ENCODE results near the gene PARD6G. TPM values are rescaled to one million over a fixed set of nuclear protein-coding genes. Genes with fewer than 3 reads are reported as not detected.
"Not testable (repeated sequence)": the region's sequence is repeated elsewhere in the genome, so short reads cannot be mapped to it uniquely, and the experiment has no call there.

The PARD6G gene
- total RNA-seq, 2 experiments from 2014 or later = 0.10 TPM; not detected in 1

DNA sequence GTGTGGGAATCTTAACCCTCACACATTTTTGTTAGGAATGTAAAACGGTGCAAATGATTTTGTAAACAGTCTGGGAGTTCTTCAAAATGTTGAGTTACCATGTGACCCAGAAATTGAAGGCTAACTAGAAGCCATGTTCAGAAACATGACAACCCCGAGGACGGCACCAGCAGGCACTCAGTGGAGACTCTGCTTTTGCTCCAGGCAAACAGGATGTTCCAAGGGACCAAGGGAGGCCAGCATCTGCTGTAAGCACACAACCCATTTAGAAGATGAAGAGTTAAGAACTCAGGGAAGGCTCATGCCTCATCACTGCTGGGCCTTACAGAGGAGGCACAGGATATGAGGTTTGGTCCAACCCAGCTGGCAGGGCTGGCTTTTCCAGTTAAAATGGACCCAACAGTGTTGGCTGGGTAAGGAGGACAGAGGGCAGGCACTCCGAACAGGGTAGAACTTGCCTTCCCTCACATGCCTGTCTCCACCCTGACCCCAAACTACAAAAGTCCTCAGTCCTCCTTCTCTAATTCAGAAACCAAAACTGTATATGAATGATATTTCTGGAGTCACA is 23.6 kb downstream of the PARD6G start:
- H3K36me3 Mint-ChIP-seq (ENCODE audit: low read depth) = no peaks in the 10 kb centered on the region
- CTCF ChIA-PET = no interaction called here
- peaks cover 15% of the 10 kb centered on the region for H3K27me3 Mint-ChIP-seq (ENCODE audit: low read depth)
- H3K9me3 Mint-ChIP-seq = no peaks in the 10 kb centered on the region
- H3K4me1 Mint-ChIP-seq (ENCODE audit: low read depth) = no peaks in the 10 kb centered on the region
- DNase-seq = no peak
- no peak overlapping the region for H3K4me3 Mint-ChIP-seq
- no peak overlapping the region for H3K27ac Mint-ChIP-seq
- intact Hi-C loops (cut with micrococcal nuclease) = no loop called here

DNA sequence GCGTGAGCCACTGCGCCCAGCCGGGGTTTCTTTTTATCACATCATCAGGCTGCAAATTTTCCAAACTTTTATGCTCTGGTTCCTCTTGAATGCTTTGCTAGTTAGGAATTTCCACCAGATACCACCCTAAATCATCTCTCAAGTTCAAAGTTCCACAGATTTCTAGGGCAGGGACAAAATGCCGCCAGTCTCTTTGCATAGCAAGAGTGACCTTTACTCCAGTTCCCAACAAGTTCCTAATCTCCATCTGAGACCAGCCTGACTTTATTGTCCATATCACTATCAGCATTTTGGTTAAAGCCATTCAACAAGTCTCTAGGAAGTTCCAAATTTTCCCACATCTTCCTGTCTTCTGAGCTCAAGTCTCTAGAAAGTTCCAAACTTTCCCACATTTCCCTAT is 27.8 kb downstream of the PARD6G start:
- DNase-seq; H3K4me1 Mint-ChIP-seq (ENCODE audit: low read depth); intact Hi-C loops (cut with micrococcal nuclease); H3K27ac Mint-ChIP-seq; H3K4me3 Mint-ChIP-seq; H3K36me3 Mint-ChIP-seq (ENCODE audit: low read depth); H3K9me3 Mint-ChIP-seq; CTCF ChIA-PET: not testable (repeated sequence)
- peaks cover 18% of the 10 kb centered on the region for H3K27me3 Mint-ChIP-seq (ENCODE audit: low read depth)

DNA sequence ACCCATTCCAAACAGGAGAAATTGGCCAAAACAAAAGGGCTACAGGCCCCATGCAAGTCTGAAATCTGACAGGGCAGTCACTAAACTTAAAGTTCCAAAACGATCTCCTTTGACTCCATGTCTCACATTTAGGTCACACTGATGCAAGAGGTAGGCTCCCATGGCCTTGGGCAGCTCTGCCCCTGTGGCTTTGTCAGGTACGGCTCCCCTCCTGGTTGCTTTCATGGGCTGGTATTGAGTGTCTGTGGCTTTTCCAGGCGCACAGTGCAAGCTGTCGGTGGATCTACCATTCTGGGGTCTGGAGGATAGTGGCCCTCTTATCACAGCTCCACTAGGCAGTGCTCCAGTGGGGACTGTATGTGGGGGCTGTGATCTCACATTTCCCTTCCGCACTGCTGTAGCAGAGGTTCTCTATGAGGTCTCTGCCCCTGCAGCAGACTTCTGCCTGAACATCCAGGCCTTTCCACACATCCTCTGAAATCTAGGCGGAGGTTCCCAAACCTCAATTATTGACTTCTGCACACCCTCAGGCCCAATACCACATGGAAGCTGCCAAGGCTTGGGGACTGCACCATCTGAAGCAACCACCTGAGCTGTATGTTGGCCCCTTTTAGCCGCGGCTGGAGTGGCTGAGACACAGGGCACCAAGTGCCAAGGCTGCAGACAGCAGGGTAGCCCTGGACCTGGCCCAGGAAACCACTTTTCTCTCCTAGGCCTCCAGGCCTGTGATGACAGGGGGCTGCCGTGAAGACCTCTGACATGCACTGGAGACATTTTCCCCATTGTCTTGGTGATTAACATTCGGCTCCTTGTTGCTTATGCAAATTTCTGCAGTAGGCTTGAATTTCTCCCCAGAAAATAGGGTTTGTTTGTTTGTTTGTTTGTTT is 28.7 kb downstream of the PARD6G start:
- CTCF ChIA-PET = no interaction called here
- H3K27ac Mint-ChIP-seq = no peak overlapping the region
- H3K36me3 Mint-ChIP-seq (ENCODE audit: low read depth) = no peaks in the 10 kb centered on the region
- DNase-seq = no peak
- H3K9me3 Mint-ChIP-seq = peaks cover 3% of the 10 kb centered on the region
- H3K27me3 Mint-ChIP-seq (ENCODE audit: low read depth) = peaks cover 20% of the 10 kb centered on the region
- no peak overlapping the region for H3K4me3 Mint-ChIP-seq
- no peaks in the 10 kb centered on the region for H3K4me1 Mint-ChIP-seq (ENCODE audit: low read depth)
- intact Hi-C loops (cut with micrococcal nuclease) = no loop called here

DNA sequence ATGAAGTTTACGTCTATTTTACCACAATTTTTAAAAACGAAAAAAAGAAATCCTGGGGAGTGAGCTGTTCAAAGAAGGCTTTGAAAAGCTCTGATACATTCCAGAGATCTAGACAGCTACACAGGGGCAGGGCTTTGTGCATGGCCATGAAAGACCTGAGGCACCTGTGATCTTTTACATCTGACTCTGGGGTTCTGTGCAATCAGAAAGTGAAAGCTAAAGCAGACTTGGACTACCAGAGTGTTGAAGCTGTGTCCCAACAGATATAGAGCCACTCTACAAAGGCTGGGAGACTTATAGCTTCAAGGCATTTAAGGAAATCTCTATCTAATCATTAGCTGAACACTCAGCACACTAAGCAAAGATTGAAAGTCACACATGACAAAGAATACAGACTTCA is 34.1 kb downstream of the PARD6G start:
- intact Hi-C loops (cut with micrococcal nuclease) = no loop called here
- Mint-ChIP-seq H3K27me3 (ENCODE audit: low read depth) (peaks cover 16% of the 10 kb centered on the region), H3K27ac (no peak overlapping the region), H3K4me3 (no peak overlapping the region), H3K36me3 (ENCODE audit: low read depth) (peaks cover 1% of the 10 kb centered on the region), H3K9me3 (peaks cover 5% of the 10 kb centered on the region), H3K4me1 (ENCODE audit: low read depth) (no peaks in the 10 kb centered on the region)
- DNase-seq = no peak
- CTCF ChIA-PET = interaction anchor here (1.1 to 1.3 kb wide), 2 partner anchors 11 to 42 kb away, joined by 3 to 4 read pairs; no protein-coding TSS in a partner anchor

DNA sequence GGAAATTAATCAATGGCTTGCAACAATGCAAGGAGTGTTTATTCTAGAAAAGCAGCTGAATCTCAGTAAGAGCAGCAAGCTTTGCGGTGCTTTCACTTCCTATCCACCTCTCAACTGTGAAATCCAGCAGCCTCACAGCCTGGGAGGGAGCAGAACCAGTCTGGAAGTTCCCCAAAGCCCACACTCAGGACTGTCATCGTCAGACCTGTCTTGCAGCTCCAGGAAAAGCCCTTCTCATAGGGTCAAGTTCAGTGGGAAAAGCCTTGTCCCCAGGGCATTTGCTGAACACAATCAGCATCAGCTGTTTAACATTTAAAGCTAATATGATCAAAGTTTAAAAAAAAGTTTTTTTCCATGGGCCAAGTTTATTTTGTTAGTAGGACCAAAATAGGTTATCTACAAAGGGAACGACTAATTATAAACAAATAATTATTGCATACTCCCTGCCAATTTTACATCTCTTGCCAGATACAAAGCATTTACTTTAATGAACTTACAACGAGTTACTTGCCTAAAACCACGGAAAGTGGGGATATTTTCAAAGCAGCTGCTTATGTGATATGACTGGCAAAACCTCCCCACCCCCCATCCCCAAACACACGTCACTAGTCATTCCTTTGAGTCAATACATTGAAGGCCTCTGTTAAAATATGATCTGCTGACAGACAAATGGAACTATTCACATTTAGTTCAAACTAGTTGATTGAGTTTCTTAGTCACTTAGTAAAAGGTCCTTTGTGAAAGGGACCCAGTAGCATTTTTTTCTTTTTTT is 36.8 kb downstream of the PARD6G start:
- Mint-ChIP-seq H3K36me3 (ENCODE audit: low read depth) (peaks cover 1% of the 10 kb centered on the region), H3K27me3 (ENCODE audit: low read depth) (peaks cover 18% of the 10 kb centered on the region), H3K4me1 (ENCODE audit: low read depth) (no peaks in the 10 kb centered on the region), H3K9me3 (peaks cover 5% of the 10 kb centered on the region), H3K27ac (no peak overlapping the region), H3K4me3 (no peak overlapping the region)
- DNase-seq = no peak
- CTCF ChIA-PET = interaction anchor here (1.8 kb wide), 1 partner anchor 55 kb away, joined by 4 read pairs; no protein-coding TSS in a partner anchor
- intact Hi-C loops (cut with micrococcal nuclease) = no loop called here

DNA sequence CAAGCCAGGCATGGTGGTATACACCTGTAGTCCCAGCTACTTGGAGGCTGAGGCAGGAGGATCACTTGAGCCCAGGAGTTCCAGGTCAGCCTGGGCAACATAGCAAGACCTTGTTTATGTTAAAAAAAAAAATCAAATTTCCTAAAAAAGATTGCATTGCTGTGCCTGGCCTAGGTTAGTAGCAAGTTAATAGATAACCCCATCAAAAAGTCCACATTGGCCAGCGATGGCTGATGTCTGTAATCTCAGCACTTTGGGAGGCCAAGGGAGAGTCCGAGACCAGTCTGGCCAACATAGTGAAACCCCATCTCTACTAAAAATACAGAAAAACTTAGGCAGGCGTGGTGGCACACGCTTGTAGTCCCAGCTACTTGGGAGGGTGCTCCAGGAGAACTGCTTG is 38.7 kb downstream of the PARD6G start:
- Mint-ChIP-seq H3K27me3 (ENCODE audit: low read depth) (peaks cover 28% of the 10 kb centered on the region), H3K4me1 (ENCODE audit: low read depth) (no peaks in the 10 kb centered on the region), H3K27ac (no peak overlapping the region), H3K9me3 (peaks cover 2% of the 10 kb centered on the region), H3K4me3 (no peak overlapping the region), H3K36me3 (ENCODE audit: low read depth) (peaks cover 1% of the 10 kb centered on the region)
- CTCF ChIA-PET = interaction anchor here (0.6 to 2.1 kb wide), 2 partner anchors 37 to 41 kb away, joined by 5 read pairs; no protein-coding TSS in a partner anchor
- DNase-seq = no peak
- intact Hi-C loops (cut with micrococcal nuclease) = no loop called here

DNA sequence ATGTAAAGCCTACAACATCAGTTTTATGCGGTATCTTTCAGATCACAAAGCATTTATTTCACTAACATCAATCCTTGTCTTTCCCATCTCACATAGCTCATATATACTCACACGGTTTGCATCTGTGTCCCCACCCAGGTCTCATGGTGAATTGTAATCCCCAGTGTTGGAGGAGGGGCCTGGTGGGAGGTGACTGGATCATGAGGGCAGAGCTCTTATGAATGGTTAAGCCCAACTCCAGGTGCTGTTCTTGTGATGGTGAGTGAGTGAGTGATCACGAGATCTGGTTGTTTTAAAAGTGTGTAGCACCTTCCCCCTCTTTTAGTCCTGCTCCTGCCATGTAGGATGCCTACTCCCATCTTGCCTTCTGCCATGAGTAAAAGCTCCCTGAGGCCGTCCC is 42.0 kb downstream of the PARD6G start:
- Mint-ChIP-seq H3K27me3 (ENCODE audit: low read depth) (peaks cover 30% of the 10 kb centered on the region), H3K27ac (no peak overlapping the region)

DNA sequence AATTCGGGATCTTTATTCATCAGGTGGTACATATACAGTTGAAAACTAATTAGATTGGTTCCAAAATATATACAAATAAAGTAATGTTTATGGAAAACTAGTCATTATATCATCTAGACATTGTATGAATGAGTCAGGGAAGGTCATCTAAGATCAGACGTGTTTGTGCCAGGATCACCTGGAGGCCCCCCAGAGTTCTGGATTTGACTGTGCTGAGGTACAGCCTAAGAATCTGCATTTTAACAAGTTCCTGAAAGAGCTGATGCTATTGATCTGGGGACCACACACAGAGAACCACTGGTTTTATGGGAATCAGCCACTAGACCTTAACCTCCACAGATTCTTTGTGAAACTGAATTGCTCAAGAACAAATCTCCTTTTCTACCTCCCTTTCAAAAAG is 43.2 kb downstream of the PARD6G start:
- H3K4me3 Mint-ChIP-seq = no peak overlapping the region
- intact Hi-C loops (cut with micrococcal nuclease) = no loop called here
- no peaks in the 10 kb centered on the region for H3K36me3 Mint-ChIP-seq (ENCODE audit: low read depth)
- peaks cover 6% of the 10 kb centered on the region for H3K4me1 Mint-ChIP-seq (ENCODE audit: low read depth)
- H3K27me3 Mint-ChIP-seq (ENCODE audit: low read depth) = peaks cover 34% of the 10 kb centered on the region
- no peaks in the 10 kb centered on the region for H3K9me3 Mint-ChIP-seq
- CTCF ChIA-PET = interaction anchor here (1.7 kb wide), 1 partner anchor 45 kb away, joined by 6 read pairs; no protein-coding TSS in a partner anchor
- peak; percentile 8 for DNase-seq
- H3K27ac Mint-ChIP-seq = no peak overlapping the region

More for the DNA sequence above, 42.0 kb downstream of the PARD6G start:
- DNase-seq = no peak
- Mint-ChIP-seq H3K36me3 (ENCODE audit: low read depth) (no peaks in the 10 kb centered on the region), H3K4me3 (no peak overlapping the region), H3K4me1 (ENCODE audit: low read depth) (peaks cover 6% of the 10 kb centered on the region), H3K9me3 (no peaks in the 10 kb centered on the region)
- intact Hi-C loops (cut with micrococcal nuclease) = no loop called here
- CTCF ChIA-PET = no interaction called here

DNA sequence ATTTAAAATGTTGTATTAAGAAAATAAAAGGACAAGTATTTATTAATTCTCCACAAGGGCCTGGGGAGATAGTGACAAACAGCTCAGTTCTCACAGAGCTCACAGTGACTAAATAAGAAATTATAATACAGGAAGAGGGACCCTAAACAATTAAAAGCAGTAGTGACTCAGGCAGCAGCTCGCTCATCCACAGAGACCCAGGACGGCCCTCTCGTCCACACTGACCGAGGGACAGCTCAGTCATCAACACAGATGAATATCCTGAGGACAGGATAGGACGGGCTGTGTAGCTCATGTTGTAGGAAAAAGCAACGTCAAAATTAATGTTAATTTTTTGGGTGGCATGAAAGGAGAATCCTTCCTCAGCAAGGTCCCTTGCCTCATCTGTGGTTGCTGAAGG is 44.1 kb downstream of the PARD6G start:
- intact Hi-C loops (cut with micrococcal nuclease) = no loop called here
- DNase-seq = no peak
- H3K36me3 Mint-ChIP-seq (ENCODE audit: low read depth) = no peaks in the 10 kb centered on the region
- no peak overlapping the region for H3K27ac Mint-ChIP-seq
- H3K9me3 Mint-ChIP-seq = no peaks in the 10 kb centered on the region
- CTCF ChIA-PET = interaction anchor here (1.7 kb wide), 1 partner anchor 44 kb away, joined by 6 read pairs; no protein-coding TSS in a partner anchor
- no peak overlapping the region for H3K4me3 Mint-ChIP-seq
- H3K4me1 Mint-ChIP-seq (ENCODE audit: low read depth) = peaks cover 6% of the 10 kb centered on the region
- H3K27me3 Mint-ChIP-seq (ENCODE audit: low read depth) = peaks cover 35% of the 10 kb centered on the region

DNA sequence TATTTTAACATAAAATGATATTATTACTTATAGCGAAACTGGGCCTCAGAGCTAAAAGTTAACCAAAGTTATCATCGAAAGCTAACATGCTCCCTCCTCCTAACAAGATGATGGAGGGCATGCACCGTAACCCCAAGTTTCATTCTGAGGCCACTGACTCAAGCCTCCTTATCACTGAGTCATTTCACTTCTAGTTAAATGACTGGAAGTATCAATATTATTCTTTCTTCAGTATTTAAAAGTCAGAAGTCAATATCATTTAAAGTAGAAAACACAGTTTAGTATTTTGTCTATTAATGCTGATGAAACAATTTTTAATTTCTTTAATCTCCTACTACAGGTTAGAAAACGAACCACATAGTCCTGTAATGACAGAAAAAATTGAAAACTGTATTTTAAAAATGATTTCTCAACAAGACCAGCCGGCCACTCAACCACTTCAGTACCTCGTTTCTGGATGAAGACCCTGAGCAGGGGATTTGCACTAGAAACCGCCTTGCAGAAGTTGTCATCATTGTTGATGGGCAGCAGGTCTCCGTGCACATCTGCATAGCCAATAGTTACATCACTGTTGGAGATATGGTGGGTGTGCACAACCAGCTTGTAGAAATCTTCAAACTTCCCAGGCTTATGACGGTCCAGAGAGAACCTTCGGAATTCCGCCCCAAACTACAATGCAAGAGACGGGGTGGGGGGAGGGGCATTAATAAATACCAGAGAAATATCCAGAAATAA is 44.9 kb downstream of the PARD6G start:
- CTCF ChIA-PET = interaction anchor here (1.0 to 1.7 kb wide), 2 partner anchors 11 to 43 kb away, joined by 4 to 6 read pairs; no protein-coding TSS in a partner anchor
- peak; percentile 63 for DNase-seq
- Mint-ChIP-seq H3K9me3 (no peaks in the 10 kb centered on the region), H3K4me1 (ENCODE audit: low read depth) (peaks cover 6% of the 10 kb centered on the region), H3K36me3 (ENCODE audit: low read depth) (no peaks in the 10 kb centered on the region), H3K27ac (no peak overlapping the region), H3K4me3 (no peak overlapping the region), H3K27me3 (ENCODE audit: low read depth) (peaks cover 36% of the 10 kb centered on the region)
- intact Hi-C loops (cut with micrococcal nuclease) = no loop called here

DNA sequence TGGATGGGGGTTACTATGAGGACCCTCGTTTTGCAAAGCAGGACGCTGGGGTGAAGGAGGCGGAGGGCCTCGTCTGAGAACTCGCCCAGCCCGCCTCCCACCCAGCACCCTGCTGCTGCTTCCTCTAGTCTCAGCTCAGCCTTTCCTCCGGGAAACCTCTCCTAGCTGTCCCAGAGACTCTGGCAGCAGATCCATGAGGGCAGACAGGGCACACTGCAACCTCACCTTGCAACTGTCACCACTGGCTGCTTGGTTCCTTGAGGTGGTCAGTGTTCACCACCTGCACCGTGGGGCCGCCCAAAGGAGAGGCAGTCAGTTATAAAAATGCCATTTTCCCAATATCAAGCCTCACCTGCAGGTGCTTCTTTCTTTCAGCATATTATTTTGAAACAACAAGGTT is 45.6 kb downstream of the PARD6G start:
- intact Hi-C loops (cut with micrococcal nuclease) = no loop called here
- Mint-ChIP-seq H3K27ac (no peak overlapping the region), H3K4me3 (no peak overlapping the region)

More for the DNA sequence above, 45.6 kb downstream of the PARD6G start:
- Mint-ChIP-seq H3K27me3 (ENCODE audit: low read depth) (peaks cover 43% of the 10 kb centered on the region), H3K9me3 (no peaks in the 10 kb centered on the region), H3K36me3 (ENCODE audit: low read depth) (no peaks in the 10 kb centered on the region), H3K4me1 (ENCODE audit: low read depth) (peaks cover 6% of the 10 kb centered on the region)
- DNase-seq = no peak
- CTCF ChIA-PET = no interaction called here
